MCF 10A (cell line): ENCODE measurements around the gene BCL3. TPM values are rescaled to one million over a fixed set of nuclear protein-coding genes. Genes with fewer than 3 reads are reported as not detected.
"Not testable (repeated sequence)": the region's sequence is repeated elsewhere in the genome, so short reads cannot be mapped to it uniquely, and the experiment has no call there.

ENCODE experiments used
- BruUV-seq: library from RNA; stranded (reverse); fragments of 400-500 nt; replicated peaks from 2 replicates; lab custom pipeline; 2021; lab: Mats Ljungman, UMichigan
- CTCF ChIA-PET: fragments of 300-600 bp; sonication (Branson Sonifier 250); formaldehyde crosslinking; extraction: SDS; loops from one replicate; lab custom pipeline; 2021; ENCODE audit warnings: antibody characterized with exemption, inconsistent platforms; lab: Yijun Ruan, JAX
- POLR2A ChIA-PET: fragments of 300-600, 350-650 bp; sonication (Branson Sonifier 250); formaldehyde crosslinking; extraction: SDS; loops from one replicate; lab custom pipeline; 2020; ENCODE audit warnings: antibody characterized with exemption, inconsistent platforms; lab: Yijun Ruan, JAX
- DNase-seq: peaks from one replicate; pipeline ENCODE4 v3.0.0-alpha.2; 2018; ENCODE audit not compliant: unreplicated experiment
- H3K27ac Mint-ChIP-seq: one replicate; pipeline ENCODE4 v1.8.0; 2022; ENCODE audit warnings: mild to moderate bottlenecking, low read depth, mixed read lengths; ENCODE audit not compliant: unreplicated experiment
- H3K27me3 Mint-ChIP-seq: one replicate; pipeline ENCODE4 v1.8.0; 2022; ENCODE audit warnings: mixed read lengths; ENCODE audit not compliant: insufficient read depth, unreplicated experiment
- H3K36me3 Mint-ChIP-seq: one replicate; pipeline ENCODE4 v1.8.0; 2022; ENCODE audit warnings: mild to moderate bottlenecking, moderate library complexity, mixed read lengths; ENCODE audit not compliant: insufficient read depth, unreplicated experiment
- H3K4me1 Mint-ChIP-seq: one replicate; pipeline ENCODE4 v1.8.0; 2022; ENCODE audit warnings: mixed read lengths; ENCODE audit not compliant: insufficient read depth, unreplicated experiment
- H3K4me3 Mint-ChIP-seq: one replicate; pipeline ENCODE4 v1.8.0; 2022; ENCODE audit warnings: mild to moderate bottlenecking, moderate library complexity, mixed read lengths; ENCODE audit not compliant: unreplicated experiment
- H3K9me3 Mint-ChIP-seq: one replicate; pipeline ENCODE4 v1.8.0; 2022; ENCODE audit warnings: mixed read lengths; ENCODE audit not compliant: unreplicated experiment
- CTCF ChIP-seq: fragments of 200-600 bp; IDR thresholded peaks from one replicate; pipeline ENCODE4 v1.8.0; 2022; ENCODE audit warnings: antibody characterized with exemption, mild to moderate bottlenecking; ENCODE audit not compliant: unreplicated experiment
- intact Hi-C: fragments of 100-400 bp; cut with micrococcal nuclease; formaldehyde crosslinking; loops from 2 replicates; pipeline ENCODE4 v1.14.1; 2022
- total RNA-seq: library from RNA; stranded (reverse); gene quantifications from 2 replicates; pipeline ENCODE4 v1.2.3, GENCODE V29; 2022

The BCL3 gene
- total RNA-seq, 1 experiment from 2014 or later: 24.4 TPM

GRCh38 chr19:44779150-44779549, 30.6 kb downstream of the BCL3 start:
- ChIA-PET CTCF (interaction anchor here (0.6 to 19.2 kb wide), 7 partner anchors 8 to 208 kb away, joined by 3 to 414 read pairs (median 4); no protein-coding TSS in a partner anchor), POLR2A (interaction anchor here (1.7 kb wide), 1 partner anchor 9 kb away, joined by 4 read pairs; no protein-coding TSS in a partner anchor)

GRCh38 chr19:44781694-44782093, 33.2 kb downstream of the BCL3 start:
- H3K9me3 Mint-ChIP-seq, POLR2A ChIA-PET, H3K27me3 Mint-ChIP-seq, intact Hi-C loops, H3K27ac Mint-ChIP-seq, H3K4me1 Mint-ChIP-seq, DNase-seq, BruUV-seq, H3K4me3 Mint-ChIP-seq: not testable (repeated sequence)
- CTCF ChIA-PET: interaction anchor here (1.1 to 19.2 kb wide), 3 partner anchors 58 to 211 kb away, joined by 5 to 414 read pairs (median 8); no protein-coding TSS in a partner anchor
- peaks cover 15% of the 10 kb centered on the region for H3K36me3 Mint-ChIP-seq

More at GRCh38 chr19:44779150-44779549, 30.6 kb downstream of the BCL3 start:
- Mint-ChIP-seq H3K9me3 (no peaks in the 10 kb centered on the region), H3K4me1 (peaks cover 14% of the 10 kb centered on the region), H3K27ac (no peak overlapping the region), H3K27me3 (no peaks in the 10 kb centered on the region), H3K36me3 (peaks cover 11% of the 10 kb centered on the region), H3K4me3 (peak overlapping the region; percentile 43)
- TF ChIP-seq CTCF: no peak
- TSS peak; percentile 30 for BruUV-seq
- intact Hi-C loops: no loop called here
- no peak for DNase-seq

GRCh38 chr19:44782729-44783128, 34.2 kb downstream of the BCL3 start:
- no peak for TF ChIP-seq CTCF
- H3K4me3 Mint-ChIP-seq: no peak overlapping the region
- no peaks in the 10 kb centered on the region for H3K9me3 Mint-ChIP-seq
- H3K4me1 Mint-ChIP-seq: no peaks in the 10 kb centered on the region
- no peaks in the 10 kb centered on the region for H3K27me3 Mint-ChIP-seq
- no peak for DNase-seq
- BruUV-seq: no TSS peak
- H3K27ac Mint-ChIP-seq: no peak overlapping the region
- peaks cover 16% of the 10 kb centered on the region for H3K36me3 Mint-ChIP-seq
- ChIA-PET CTCF (interaction anchor here (0.6 to 2.8 kb wide), 7 partner anchors 12 to 167 kb away, joined by 3 to 27 read pairs (median 9); partner anchors contain the start of gene BCAM), POLR2A (no interaction called here)
- intact Hi-C loops: no loop called here

GRCh38 chr19:44783545-44783944, 35.0 kb downstream of the BCL3 start:
- no peak overlapping the region for H3K27ac Mint-ChIP-seq
- no peak for TF ChIP-seq CTCF
- DNase-seq: no peak
- no peaks in the 10 kb centered on the region for H3K9me3 Mint-ChIP-seq
- no peaks in the 10 kb centered on the region for H3K27me3 Mint-ChIP-seq
- no TSS peak for BruUV-seq
- POLR2A ChIA-PET: interaction anchor here (0.7 kb wide), 1 partner anchor 10 kb away, joined by 3 read pairs; no protein-coding TSS in a partner anchor
- peaks cover 16% of the 10 kb centered on the region for H3K36me3 Mint-ChIP-seq
- no peaks in the 10 kb centered on the region for H3K4me1 Mint-ChIP-seq
- no peak overlapping the region for H3K4me3 Mint-ChIP-seq
- CTCF ChIA-PET: interaction anchor here (0.6 to 2.8 kb wide), 21 partner anchors 8 to 123 kb away, joined by 3 to 27 read pairs (median 5); partner anchors contain the start of genes BCAM and NECTIN2
- intact Hi-C loops: no loop called here
